B cell (primary cell): ENCODE data around the gene CLASP1. TPM values are rescaled to one million over a fixed set of nuclear protein-coding genes. Genes with fewer than 3 reads are reported as not detected.

Experiments
- ATAC-seq: fragments of 200-7000 bp; cut with Tn5 transposase; one replicate; pipeline ENCODE4 v1.10.0; 2021; ENCODE audit warnings: low read depth, mild to moderate bottlenecking, moderate number of reproducible peaks, moderate library complexity
- CTCF ChIA-PET: fragments of 350-600 bp; sonication (Branson Sonifier 250); formaldehyde crosslinking; loops from one replicate; lab custom pipeline; 2021; ENCODE audit warnings: antibody characterized with exemption, inconsistent platforms; lab: Charles Lee
- POLR2A ChIA-PET: fragments of 350-600 bp; sonication (Branson Sonifier 250); formaldehyde crosslinking; loops from one replicate; lab custom pipeline; 2021; ENCODE audit warnings: antibody characterized with exemption; lab: Charles Lee
- DNase-seq: peaks from one replicate; pipeline ENCODE4 v3.0.0; 2013
- H2AFZ ChIP-seq: 2 replicates; pipeline ENCODE4 v1.6.1; 2012; ENCODE audit warnings: mild to moderate bottlenecking, low read depth, low read length; ENCODE audit not compliant: insufficient read depth, poor library complexity, severe bottlenecking
- H3K27ac ChIP-seq, 2 donors: 1 replicate in 1 of 2; 2 replicates in 1 of 2; pipeline ENCODE4 v1.5.1; 2012 to 2013; ENCODE audit warnings: low read length in 2 of 2, mild to moderate bottlenecking in 2 of 2, moderate library complexity in 1 of 2
- H3K27me3 ChIP-seq, 4 experiments: fragments of 200-600 bp in 1 of 4; sonication (generic) in 1 of 4; replicated peaks in 1 of 4; 1 replicate in 2 of 4; 2 replicates in 2 of 4; pipeline versions ENCODE4 v1.6.1 to v1.7.0; 2013 to 2016; ENCODE audit warnings: low read length in 3 of 4, mild to moderate bottlenecking in 2 of 4, mixed read lengths in 1 of 4, moderate library complexity in 1 of 4; ENCODE audit not compliant: insufficient read depth in 4 of 4, control insufficient read depth in 3 of 4; ENCODE audit errors: control extremely low read depth in 1 of 4
- H3K36me3 ChIP-seq, 2 experiments: replicated peaks in 1 of 2; 1 replicate in 1 of 2; 2 replicates in 1 of 2; pipeline versions ENCODE4 v1.6.1 to v1.7.1; 2013; ENCODE audit warnings: low read length in 1 of 2; ENCODE audit not compliant: insufficient read depth in 2 of 2, control insufficient read depth in 1 of 2; ENCODE audit errors: control extremely low read depth in 1 of 2, extremely low read depth in 1 of 2
- H3K4me1 ChIP-seq, 2 donors: fragments of 200-600 bp in 1 of 2; sonication (generic) in 1 of 2; 1 replicate in 1 of 2; 2 replicates in 1 of 2; pipeline versions ENCODE4 v1.5.1 to v1.6.1; 2013 to 2017; ENCODE audit warnings: low read length in 2 of 2; ENCODE audit not compliant: control insufficient read depth in 2 of 2, insufficient read depth in 2 of 2
- H3K4me2 ChIP-seq: replicated peaks from 2 replicates; pipeline ENCODE3; 2012; ENCODE audit warnings: mild to moderate bottlenecking, low read depth, low read length; ENCODE audit not compliant: poor library complexity, severe bottlenecking
- H3K4me3 ChIP-seq, 5 experiments: fragments of 200-600 bp in 1 of 5; sonication (generic) in 1 of 5; 1 replicate in 3 of 5; 2 replicates in 2 of 5; pipeline versions ENCODE4 v1.5.1 to v1.7.0; 2011 to 2016; ENCODE audit warnings: low read length in 4 of 5, mild to moderate bottlenecking in 4 of 5, low read depth in 2 of 5, control low read depth in 1 of 5, moderate library complexity in 1 of 5; ENCODE audit not compliant: insufficient read depth in 1 of 5; ENCODE audit errors: control extremely low read depth in 1 of 5, extremely low read depth in 1 of 5
- H3K79me2 ChIP-seq: fragments of 200-600 bp; sonication (generic); one replicate; pipeline ENCODE4 v1.6.0; 2016; ENCODE audit warnings: low read length; ENCODE audit not compliant: control insufficient read depth, insufficient read depth
- H3K9ac ChIP-seq: fragments of 200-600 bp; sonication (generic); 2 replicates; pipeline ENCODE4 v1.6.1; 2017; ENCODE audit warnings: mild to moderate bottlenecking, low read length, moderate library complexity
- H3K9me3 ChIP-seq, 3 donors: one replicate each; pipeline versions ENCODE4 v1.6.1 to v1.7.1; 2013; ENCODE audit warnings: low read length in 2 of 3; ENCODE audit not compliant: control insufficient read depth in 2 of 3, insufficient read depth in 1 of 3; ENCODE audit errors: control extremely low read depth in 1 of 3
- H4K20me1 ChIP-seq: 2 replicates; pipeline ENCODE4 v1.6.0; 2012; ENCODE audit warnings: mild to moderate bottlenecking, low read length; ENCODE audit not compliant: insufficient read depth, control insufficient read depth, poor library complexity, severe bottlenecking
- H3K27ac Mint-ChIP-seq: one replicate; pipeline ENCODE4 v1.8.0; 2021; ENCODE audit warnings: mixed read lengths
- H3K27me3 Mint-ChIP-seq: one replicate; pipeline ENCODE4 v1.8.0; 2021; ENCODE audit warnings: mixed read lengths
- H3K4me1 Mint-ChIP-seq: one replicate; pipeline ENCODE4 v1.8.0; 2021; ENCODE audit warnings: mixed read lengths
- H3K4me3 Mint-ChIP-seq: one replicate; pipeline ENCODE4 v1.8.0; 2021; ENCODE audit warnings: mixed read lengths
- H3K9me3 Mint-ChIP-seq: one replicate; pipeline ENCODE4 v1.8.0; 2022; ENCODE audit warnings: mixed read lengths; ENCODE audit not compliant: insufficient read depth
- EZH2 ChIP-seq: IDR thresholded peaks from 2 replicates; pipeline ENCODE4 v1.6.1; 2012; ENCODE audit warnings: borderline replicate concordance, low read depth, mild to moderate bottlenecking, moderate library complexity, low read length; ENCODE audit not compliant: insufficient read depth, poor library complexity, severe bottlenecking
- WGBS: methylation state at CpG from one replicate; pipeline ENCODE4 v1.1.5; 2013; ENCODE audit warnings: missing lambda C conversion rate; ENCODE audit not compliant: insufficient coverage; 5-methylcytosine and 5-hydroxymethylcytosine counted together
- intact Hi-C: fragments of 100-400 bp; cut with micrococcal nuclease; formaldehyde crosslinking; loops from one replicate; pipeline ENCODE4 v1.10.0; 2022
- polyA plus RNA-seq: library from polyadenylated mRNA; depleted of rRNA; stranded (reverse); fragments of >200 nt; gene quantifications from 2 replicates; pipeline ENCODE4 v1.2.3, GENCODE V29; 2012
- total RNA-seq, 2 donors: library from RNA; stranded (reverse); fragments of 120-200 nt in 1 of 2; gene quantifications; 1 replicate in 1 of 2; 2 replicates in 1 of 2; pipeline versions ENCODE4 v1.2.3 to v1.2.4, GENCODE V29; 2013 to 2022
- TF ChIP-seq, protein P1 (sequence below): fragments of 200-600 bp; IDR thresholded peaks from one replicate; pipeline ENCODE4 v1.8.0; 2022; ENCODE audit warnings: antibody characterized with exemption, mild to moderate bottlenecking

The CLASP1 gene
- total and polyA plus RNA-seq, 2 donors (not counting 1 experiment from before 2014, with no cell fraction given): 8.7 to 88.0 TPM

DNA sequence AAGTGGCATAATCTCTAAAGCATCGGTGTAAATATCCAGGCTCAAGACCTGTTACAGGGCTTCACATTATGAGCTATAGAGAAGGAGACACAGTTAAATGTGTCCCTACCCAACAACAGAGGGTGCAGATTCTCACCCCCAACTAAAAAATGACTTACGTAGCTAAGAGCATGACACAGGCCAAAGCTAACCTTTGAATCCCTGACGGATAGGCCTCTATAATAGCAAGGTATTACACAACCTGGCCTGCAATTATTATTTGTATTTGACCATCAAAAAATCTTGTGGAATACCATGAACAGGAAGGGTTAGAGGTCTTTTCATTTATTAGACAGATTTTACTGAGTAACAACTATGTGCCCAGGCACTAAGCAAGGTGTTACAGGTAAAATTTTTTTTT lies 73.5 kb downstream of the CLASP1 start:
- ATAC-seq (no peak), DNase-seq (no peak)
- Histone ChIP-seq H3K9ac (no peak overlapping the region), H3K4me1 (no peaks in the 10 kb centered on the region), H3K36me3 (peaks cover 0 to 3% of the 10 kb centered on the region in 2 experiments), H4K20me1 (peaks cover 34% of the 10 kb centered on the region), H3K27me3 (no peaks in the 10 kb centered on the region), H3K4me2 (no peak overlapping the region), H2AFZ (no peak overlapping the region), H3K4me3 (no peak overlapping the region), H3K79me2 (peaks cover 78% of the 10 kb centered on the region), H3K9me3 (no peaks in the 10 kb centered on the region), H3K27ac (no peak overlapping the region)
- TF ChIP-seq, protein P1, sequence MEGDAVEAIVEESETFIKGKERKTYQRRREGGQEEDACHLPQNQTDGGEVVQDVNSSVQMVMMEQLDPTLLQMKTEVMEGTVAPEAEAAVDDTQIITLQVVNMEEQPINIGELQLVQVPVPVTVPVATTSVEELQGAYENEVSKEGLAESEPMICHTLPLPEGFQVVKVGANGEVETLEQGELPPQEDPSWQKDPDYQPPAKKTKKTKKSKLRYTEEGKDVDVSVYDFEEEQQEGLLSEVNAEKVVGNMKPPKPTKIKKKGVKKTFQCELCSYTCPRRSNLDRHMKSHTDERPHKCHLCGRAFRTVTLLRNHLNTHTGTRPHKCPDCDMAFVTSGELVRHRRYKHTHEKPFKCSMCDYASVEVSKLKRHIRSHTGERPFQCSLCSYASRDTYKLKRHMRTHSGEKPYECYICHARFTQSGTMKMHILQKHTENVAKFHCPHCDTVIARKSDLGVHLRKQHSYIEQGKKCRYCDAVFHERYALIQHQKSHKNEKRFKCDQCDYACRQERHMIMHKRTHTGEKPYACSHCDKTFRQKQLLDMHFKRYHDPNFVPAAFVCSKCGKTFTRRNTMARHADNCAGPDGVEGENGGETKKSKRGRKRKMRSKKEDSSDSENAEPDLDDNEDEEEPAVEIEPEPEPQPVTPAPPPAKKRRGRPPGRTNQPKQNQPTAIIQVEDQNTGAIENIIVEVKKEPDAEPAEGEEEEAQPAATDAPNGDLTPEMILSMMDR: no peak
- no peak for TF ChIP-seq EZH2
- Mint-ChIP-seq H3K27me3 (no peaks in the 10 kb centered on the region), H3K9me3 (no peaks in the 10 kb centered on the region), H3K27ac (no peak overlapping the region), H3K4me1 (peaks cover 18% of the 10 kb centered on the region), H3K4me3 (no peak overlapping the region)
- CTCF ChIA-PET: interaction anchor here (0.5 to 0.7 kb wide), 2 partner anchors 10 to 82 kb away, joined by 3 read pairs; no protein-coding TSS in a partner anchor
- POLR2A ChIA-PET: no interaction called here
- intact Hi-C loops: no loop called here
- no CpG with 5 or more reads among the region's 3 CpGs for WGBS

DNA sequence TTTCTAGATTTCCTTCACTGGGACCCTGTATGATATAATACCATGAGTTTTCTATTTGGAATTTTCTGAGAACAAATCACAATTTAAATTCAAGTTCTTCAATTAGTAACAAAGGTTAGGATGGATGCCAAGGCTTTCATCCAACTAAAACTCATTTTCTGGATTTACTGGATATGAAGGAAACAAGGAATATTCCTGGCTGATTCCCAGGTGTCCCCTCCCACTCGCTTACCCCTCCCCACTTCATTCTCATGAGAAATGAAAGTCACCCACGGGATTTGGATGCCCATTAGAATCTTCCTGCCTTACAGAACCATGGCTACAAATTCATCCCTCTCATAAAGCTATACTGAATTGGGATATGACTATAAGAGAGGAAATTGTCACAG lies 78.6 kb downstream of the CLASP1 start:
- Mint-ChIP-seq H3K9me3 (no peaks in the 10 kb centered on the region), H3K4me3 (no peak overlapping the region), H3K27ac (no peak overlapping the region), H3K4me1 (peaks cover 3% of the 10 kb centered on the region), H3K27me3 (no peaks in the 10 kb centered on the region)
- no peak overlapping the region for H3K4me3 ChIP-seq
- H3K9me3 ChIP-seq: no peaks in the 10 kb centered on the region
- TF ChIP-seq, protein P1: no peak
- no peak for ATAC-seq
- no peak overlapping the region for H3K4me2 ChIP-seq
- H2AFZ ChIP-seq: no peak overlapping the region
- CTCF ChIA-PET: no interaction called here
- POLR2A ChIA-PET: no interaction called here
- intact Hi-C loops: no loop called here
- DNase-seq: no peak
- WGBS: no CpG with 5 or more reads among the region's 2 CpGs
- no peak overlapping the region for H3K9ac ChIP-seq
- H3K4me1 ChIP-seq: no peaks in the 10 kb centered on the region
- H3K79me2 ChIP-seq: peaks cover 83% of the 10 kb centered on the region
- H3K27ac ChIP-seq: no peak overlapping the region
- no peaks in the 10 kb centered on the region for H3K27me3 ChIP-seq
- peaks cover 6 to 10% of the 10 kb centered on the region in 2 experiments for H3K36me3 ChIP-seq
- H4K20me1 ChIP-seq: peaks cover 21% of the 10 kb centered on the region
